ENCODE results near the gene THYN1. TPM values are rescaled to one million over a fixed set of nuclear protein-coding genes. Genes with fewer than 3 reads are reported as not detected.

THYN1 gene
- polyA plus RNA-seq, 1 donor (not counting 4 experiments of a cell fraction or from before 2014, with no cell fraction given): 45.8 TPM

DNA sequence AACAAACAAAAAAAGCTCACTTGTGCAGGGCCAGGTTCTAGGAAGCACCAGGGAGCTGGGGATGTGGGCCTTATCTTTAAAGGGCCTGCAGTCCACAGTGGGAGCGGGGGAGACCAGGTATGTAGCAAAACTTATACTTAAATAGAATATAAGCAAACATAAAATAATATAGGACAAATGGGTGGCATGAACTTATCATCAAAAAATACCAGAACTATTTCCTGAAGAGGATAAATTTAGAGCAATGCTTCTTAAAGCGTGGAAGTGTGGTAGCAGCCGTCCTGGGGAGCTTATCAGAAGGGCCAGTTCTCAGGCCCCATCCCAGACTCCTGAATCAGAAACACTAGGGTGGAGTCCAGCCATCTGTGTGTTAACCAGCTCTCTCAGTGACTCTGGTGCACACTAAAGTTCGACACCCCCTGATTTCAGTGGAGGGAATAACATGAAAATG, 19.4 kb downstream of the THYN1 start:
- Histone ChIP-seq H3K27ac (ENCODE audit: control insufficient read depth, insufficient read depth, low read length) (no peak overlapping the region), H3K9me3 (ENCODE audit: control insufficient read depth, low read depth, low read length) (no peaks in the 10 kb centered on the region), H3K27me3 (ENCODE audit: control insufficient read depth, extremely low read depth, insufficient read depth, low read length) (no peaks in the 10 kb centered on the region), H3K9me1 (ENCODE audit: control insufficient read depth, extremely low read depth, insufficient read depth, low read length) (no peaks in the 10 kb centered on the region), H3K4me1 (ENCODE audit: control insufficient read depth, extremely low read depth, insufficient read depth, low read length) (no peaks in the 10 kb centered on the region), H4K20me1 (ENCODE audit: control insufficient read depth, extremely low read depth, insufficient read depth, low read length) (no peaks in the 10 kb centered on the region), H3K9ac (ENCODE audit: control insufficient read depth, extremely low read depth, insufficient read depth, low read length) (no peak overlapping the region), H3K4me3 (ENCODE audit: control insufficient read depth in 2 of 3, extremely low read depth in 1 of 3, insufficient read depth in 2 of 3, low read depth in 1 of 3, low read length in 3 of 3) (no peak overlapping the region), H3K36me3 (ENCODE audit: control insufficient read depth in 2 of 2, extremely low read depth in 1 of 2, insufficient read depth in 2 of 2, low read length in 2 of 2) (peaks cover 6 to 17% of the 10 kb centered on the region in 2 experiments), H3K79me2 (ENCODE audit: control insufficient read depth, insufficient read depth, low read length) (peaks cover 47% of the 10 kb centered on the region), H3K4me2 (ENCODE audit: control insufficient read depth, extremely low read depth, insufficient read depth, low read depth, low read length) (no peak overlapping the region), H2AFZ (ENCODE audit: control insufficient read depth, low read length) (no peak overlapping the region)
- TF ChIP-seq, protein P1, sequence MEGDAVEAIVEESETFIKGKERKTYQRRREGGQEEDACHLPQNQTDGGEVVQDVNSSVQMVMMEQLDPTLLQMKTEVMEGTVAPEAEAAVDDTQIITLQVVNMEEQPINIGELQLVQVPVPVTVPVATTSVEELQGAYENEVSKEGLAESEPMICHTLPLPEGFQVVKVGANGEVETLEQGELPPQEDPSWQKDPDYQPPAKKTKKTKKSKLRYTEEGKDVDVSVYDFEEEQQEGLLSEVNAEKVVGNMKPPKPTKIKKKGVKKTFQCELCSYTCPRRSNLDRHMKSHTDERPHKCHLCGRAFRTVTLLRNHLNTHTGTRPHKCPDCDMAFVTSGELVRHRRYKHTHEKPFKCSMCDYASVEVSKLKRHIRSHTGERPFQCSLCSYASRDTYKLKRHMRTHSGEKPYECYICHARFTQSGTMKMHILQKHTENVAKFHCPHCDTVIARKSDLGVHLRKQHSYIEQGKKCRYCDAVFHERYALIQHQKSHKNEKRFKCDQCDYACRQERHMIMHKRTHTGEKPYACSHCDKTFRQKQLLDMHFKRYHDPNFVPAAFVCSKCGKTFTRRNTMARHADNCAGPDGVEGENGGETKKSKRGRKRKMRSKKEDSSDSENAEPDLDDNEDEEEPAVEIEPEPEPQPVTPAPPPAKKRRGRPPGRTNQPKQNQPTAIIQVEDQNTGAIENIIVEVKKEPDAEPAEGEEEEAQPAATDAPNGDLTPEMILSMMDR (optimal IDR thresholded peaks at IDR 0.05 in 1 of 3, IDR thresholded peaks at IDR 0.05 in 1 of 3, conservative IDR thresholded peaks at IDR 0.05 in 1 of 3; ENCODE audit: extremely low read depth in 1 of 3, insufficient read depth in 2 of 3, low read length in 3 of 3): no peak
- TF ChIP-seq EZH2 (IDR thresholded peaks at IDR 0.05; ENCODE audit: low read length): no peak
- dilution Hi-C loops (cut with MboI; ENCODE audit: extremely low pct_ligation_motif_present, low sequenced_read_pairs): no loop called here
- FAIRE-seq: no peak
- DNase-seq (ENCODE audit: low read depth, low spot score): no peak

DNA sequence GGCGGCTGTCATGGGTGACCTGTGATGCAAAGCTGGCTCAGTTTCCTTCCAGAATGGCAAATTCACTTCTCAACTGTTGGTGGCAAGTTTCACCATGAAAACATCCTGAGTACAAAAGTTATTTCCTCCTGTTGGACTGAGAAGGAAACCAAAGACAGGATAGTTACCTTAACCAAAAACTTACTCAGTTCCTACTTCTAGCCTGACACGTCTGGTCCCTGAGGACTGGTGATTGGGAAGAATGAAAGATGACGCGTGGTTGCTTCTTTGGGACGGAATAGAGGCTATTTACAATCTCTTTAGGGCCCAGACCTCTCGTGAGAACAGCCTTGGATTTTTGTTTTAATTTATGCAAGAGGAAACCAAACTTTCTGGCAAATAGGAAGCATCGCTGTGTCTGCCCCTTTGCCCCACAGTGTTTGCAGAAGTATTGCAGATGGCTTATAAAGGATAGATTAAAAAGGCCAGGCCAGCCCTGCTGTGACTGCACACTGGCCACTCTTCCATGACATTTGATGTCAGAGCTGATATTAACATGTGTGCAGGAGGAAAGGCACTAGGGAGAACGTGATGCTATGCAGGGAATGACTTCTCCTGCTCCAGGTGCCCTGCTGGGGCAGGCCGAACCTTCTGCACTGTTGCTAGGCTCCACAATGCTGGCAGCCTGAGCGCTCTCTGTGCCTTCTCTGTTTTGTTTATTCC, 21.0 kb downstream of the THYN1 start:
- Histone ChIP-seq H3K9me3 (ENCODE audit: control insufficient read depth, low read depth, low read length) (no peaks in the 10 kb centered on the region), H2AFZ (ENCODE audit: control insufficient read depth, low read length) (no peak overlapping the region), H4K20me1 (ENCODE audit: control insufficient read depth, extremely low read depth, insufficient read depth, low read length) (peaks cover 2% of the 10 kb centered on the region), H3K4me3 (ENCODE audit: control insufficient read depth in 2 of 3, extremely low read depth in 1 of 3, insufficient read depth in 2 of 3, low read depth in 1 of 3, low read length in 3 of 3) (no peak overlapping the region), H3K27ac (ENCODE audit: control insufficient read depth, insufficient read depth, low read length) (no peak overlapping the region), H3K79me2 (ENCODE audit: control insufficient read depth, insufficient read depth, low read length) (peaks cover 60% of the 10 kb centered on the region), H3K9me1 (ENCODE audit: control insufficient read depth, extremely low read depth, insufficient read depth, low read length) (peaks cover 2% of the 10 kb centered on the region), H3K4me1 (ENCODE audit: control insufficient read depth, extremely low read depth, insufficient read depth, low read length) (no peaks in the 10 kb centered on the region), H3K27me3 (ENCODE audit: control insufficient read depth, extremely low read depth, insufficient read depth, low read length) (no peaks in the 10 kb centered on the region), H3K4me2 (ENCODE audit: control insufficient read depth, extremely low read depth, insufficient read depth, low read depth, low read length) (no peak overlapping the region), H3K36me3 (ENCODE audit: control insufficient read depth in 2 of 2, extremely low read depth in 1 of 2, insufficient read depth in 2 of 2, low read length in 2 of 2) (peaks cover 6 to 13% of the 10 kb centered on the region in 2 experiments), H3K9ac (ENCODE audit: control insufficient read depth, extremely low read depth, insufficient read depth, low read length) (no peak overlapping the region)
- DNase-seq (ENCODE audit: low read depth, low spot score) (no peak), FAIRE-seq (no peak)
- dilution Hi-C loops (cut with MboI; ENCODE audit: extremely low pct_ligation_motif_present, low sequenced_read_pairs): no loop called here
- TF ChIP-seq EZH2 (IDR thresholded peaks at IDR 0.05; ENCODE audit: low read length): no peak
- TF ChIP-seq, protein P1 (optimal IDR thresholded peaks at IDR 0.05 in 1 of 3, IDR thresholded peaks at IDR 0.05 in 1 of 3, conservative IDR thresholded peaks at IDR 0.05 in 1 of 3; ENCODE audit: extremely low read depth in 1 of 3, insufficient read depth in 2 of 3, low read length in 3 of 3): no peak

Measured in keratinocyte (primary cell).